Measurements from ENCODE around the gene JOSD1. TPM values are rescaled to one million over a fixed set of nuclear protein-coding genes. Genes with fewer than 3 reads are reported as not detected.

The JOSD1 gene
- total and polyA plus RNA-seq, 4 donors, result 3.4 to 20.6 (median 14.7) TPM

DNA sequence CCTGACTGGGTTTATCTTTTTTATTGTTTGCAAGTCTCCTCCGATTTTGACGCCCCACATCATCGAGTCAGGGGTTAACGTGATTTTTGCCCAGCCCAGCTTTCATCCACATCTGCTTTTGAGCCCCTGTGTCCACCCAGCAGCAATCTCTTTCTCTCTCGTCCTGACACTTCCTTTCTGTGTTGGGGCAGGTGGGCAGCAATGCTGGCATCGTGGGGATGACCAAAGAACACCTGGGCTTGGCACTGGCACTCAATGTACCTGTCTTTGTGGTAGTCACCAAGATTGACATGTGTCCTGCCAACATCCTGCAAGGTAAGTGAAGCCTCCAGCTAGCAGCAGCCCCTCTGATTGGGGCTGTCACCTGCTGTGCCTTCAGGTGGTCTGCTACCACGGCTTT, 20.8 kb upstream of the JOSD1 start (continued):
- TF ChIP-seq, protein P1, sequence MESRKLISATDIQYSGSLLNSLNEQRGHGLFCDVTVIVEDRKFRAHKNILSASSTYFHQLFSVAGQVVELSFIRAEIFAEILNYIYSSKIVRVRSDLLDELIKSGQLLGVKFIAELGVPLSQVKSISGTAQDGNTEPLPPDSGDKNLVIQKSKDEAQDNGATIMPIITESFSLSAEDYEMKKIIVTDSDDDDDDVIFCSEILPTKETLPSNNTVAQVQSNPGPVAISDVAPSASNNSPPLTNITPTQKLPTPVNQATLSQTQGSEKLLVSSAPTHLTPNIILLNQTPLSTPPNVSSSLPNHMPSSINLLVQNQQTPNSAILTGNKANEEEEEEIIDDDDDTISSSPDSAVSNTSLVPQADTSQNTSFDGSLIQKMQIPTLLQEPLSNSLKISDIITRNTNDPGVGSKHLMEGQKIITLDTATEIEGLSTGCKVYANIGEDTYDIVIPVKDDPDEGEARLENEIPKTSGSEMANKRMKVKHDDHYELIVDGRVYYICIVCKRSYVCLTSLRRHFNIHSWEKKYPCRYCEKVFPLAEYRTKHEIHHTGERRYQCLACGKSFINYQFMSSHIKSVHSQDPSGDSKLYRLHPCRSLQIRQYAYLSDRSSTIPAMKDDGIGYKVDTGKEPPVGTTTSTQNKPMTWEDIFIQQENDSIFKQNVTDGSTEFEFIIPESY (IDR thresholded peaks at IDR 0.05), result no peak
- TF ChIP-seq EGR1 (IDR thresholded peaks at IDR 0.05; ENCODE audit: low read depth in 2 of 2) (no peak), HNF4A (conservative IDR thresholded peaks at IDR 0.05) (no peak), SP1 (IDR thresholded peaks at IDR 0.05) (no peak), NR2F2 (IDR thresholded peaks at IDR 0.05) (no peak), FOXA2 (IDR thresholded peaks at IDR 0.05) (no peak), JUND (IDR thresholded peaks at IDR 0.05) (no peak), RXRA (IDR thresholded peaks at IDR 0.05) (no peak)

DNA sequence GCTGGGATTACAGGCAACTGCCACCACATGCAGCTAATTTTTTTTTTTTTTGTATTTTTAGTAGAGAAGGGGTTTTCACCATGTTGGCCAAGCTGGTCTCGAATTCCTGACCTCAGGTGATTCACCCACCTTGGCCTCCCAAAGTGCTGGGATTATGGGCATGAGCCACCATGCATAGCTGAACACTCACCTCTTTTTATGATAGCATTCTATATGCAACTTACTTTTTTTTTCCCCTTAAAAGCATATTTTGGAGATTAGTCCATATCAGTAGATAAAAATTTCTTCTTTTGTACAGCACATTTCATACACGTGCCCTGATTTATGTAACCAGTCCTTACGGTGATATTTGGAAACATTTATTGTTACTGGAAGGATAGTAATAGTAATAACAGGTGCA, 19.6 kb upstream of the JOSD1 start:
- no peak for TF ChIP-seq FOXA2 (IDR thresholded peaks at IDR 0.05)
- no peak for TF ChIP-seq FOXA1 (IDR thresholded peaks at IDR 0.05)
- TF ChIP-seq YY1 (IDR thresholded peaks at IDR 0.05), result no peak
- no peak for TF ChIP-seq HNF4G (IDR thresholded peaks at IDR 0.05)
- TF ChIP-seq, protein P2, sequence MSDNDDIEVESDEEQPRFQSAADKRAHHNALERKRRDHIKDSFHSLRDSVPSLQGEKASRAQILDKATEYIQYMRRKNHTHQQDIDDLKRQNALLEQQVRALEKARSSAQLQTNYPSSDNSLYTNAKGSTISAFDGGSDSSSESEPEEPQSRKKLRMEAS (IDR thresholded peaks at IDR 0.05), result no peak
- TF ChIP-seq, protein P3, sequence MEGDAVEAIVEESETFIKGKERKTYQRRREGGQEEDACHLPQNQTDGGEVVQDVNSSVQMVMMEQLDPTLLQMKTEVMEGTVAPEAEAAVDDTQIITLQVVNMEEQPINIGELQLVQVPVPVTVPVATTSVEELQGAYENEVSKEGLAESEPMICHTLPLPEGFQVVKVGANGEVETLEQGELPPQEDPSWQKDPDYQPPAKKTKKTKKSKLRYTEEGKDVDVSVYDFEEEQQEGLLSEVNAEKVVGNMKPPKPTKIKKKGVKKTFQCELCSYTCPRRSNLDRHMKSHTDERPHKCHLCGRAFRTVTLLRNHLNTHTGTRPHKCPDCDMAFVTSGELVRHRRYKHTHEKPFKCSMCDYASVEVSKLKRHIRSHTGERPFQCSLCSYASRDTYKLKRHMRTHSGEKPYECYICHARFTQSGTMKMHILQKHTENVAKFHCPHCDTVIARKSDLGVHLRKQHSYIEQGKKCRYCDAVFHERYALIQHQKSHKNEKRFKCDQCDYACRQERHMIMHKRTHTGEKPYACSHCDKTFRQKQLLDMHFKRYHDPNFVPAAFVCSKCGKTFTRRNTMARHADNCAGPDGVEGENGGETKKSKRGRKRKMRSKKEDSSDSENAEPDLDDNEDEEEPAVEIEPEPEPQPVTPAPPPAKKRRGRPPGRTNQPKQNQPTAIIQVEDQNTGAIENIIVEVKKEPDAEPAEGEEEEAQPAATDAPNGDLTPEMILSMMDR (IDR thresholded peaks at IDR 0.05; ENCODE audit: low read depth, low read length, missing input control), result no peak
- no peak for TF ChIP-seq SP1 (IDR thresholded peaks at IDR 0.05)
- no peak for TF ChIP-seq EGR1 (IDR thresholded peaks at IDR 0.05; ENCODE audit: low read depth in 2 of 2)
- no peak for TF ChIP-seq HNF4A (conservative IDR thresholded peaks at IDR 0.05)
- TF ChIP-seq NR2F2 (IDR thresholded peaks at IDR 0.05), result no peak
- TF ChIP-seq GABPA (IDR thresholded peaks at IDR 0.05 in 1 of 2, conservative IDR thresholded peaks at IDR 0.05 in 1 of 2), result no peak
- TF ChIP-seq, protein P4, sequence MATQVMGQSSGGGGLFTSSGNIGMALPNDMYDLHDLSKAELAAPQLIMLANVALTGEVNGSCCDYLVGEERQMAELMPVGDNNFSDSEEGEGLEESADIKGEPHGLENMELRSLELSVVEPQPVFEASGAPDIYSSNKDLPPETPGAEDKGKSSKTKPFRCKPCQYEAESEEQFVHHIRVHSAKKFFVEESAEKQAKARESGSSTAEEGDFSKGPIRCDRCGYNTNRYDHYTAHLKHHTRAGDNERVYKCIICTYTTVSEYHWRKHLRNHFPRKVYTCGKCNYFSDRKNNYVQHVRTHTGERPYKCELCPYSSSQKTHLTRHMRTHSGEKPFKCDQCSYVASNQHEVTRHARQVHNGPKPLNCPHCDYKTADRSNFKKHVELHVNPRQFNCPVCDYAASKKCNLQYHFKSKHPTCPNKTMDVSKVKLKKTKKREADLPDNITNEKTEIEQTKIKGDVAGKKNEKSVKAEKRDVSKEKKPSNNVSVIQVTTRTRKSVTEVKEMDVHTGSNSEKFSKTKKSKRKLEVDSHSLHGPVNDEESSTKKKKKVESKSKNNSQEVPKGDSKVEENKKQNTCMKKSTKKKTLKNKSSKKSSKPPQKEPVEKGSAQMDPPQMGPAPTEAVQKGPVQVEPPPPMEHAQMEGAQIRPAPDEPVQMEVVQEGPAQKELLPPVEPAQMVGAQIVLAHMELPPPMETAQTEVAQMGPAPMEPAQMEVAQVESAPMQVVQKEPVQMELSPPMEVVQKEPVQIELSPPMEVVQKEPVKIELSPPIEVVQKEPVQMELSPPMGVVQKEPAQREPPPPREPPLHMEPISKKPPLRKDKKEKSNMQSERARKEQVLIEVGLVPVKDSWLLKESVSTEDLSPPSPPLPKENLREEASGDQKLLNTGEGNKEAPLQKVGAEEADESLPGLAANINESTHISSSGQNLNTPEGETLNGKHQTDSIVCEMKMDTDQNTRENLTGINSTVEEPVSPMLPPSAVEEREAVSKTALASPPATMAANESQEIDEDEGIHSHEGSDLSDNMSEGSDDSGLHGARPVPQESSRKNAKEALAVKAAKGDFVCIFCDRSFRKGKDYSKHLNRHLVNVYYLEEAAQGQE (IDR thresholded peaks at IDR 0.05), result no peak
- no peak for TF ChIP-seq TAF1 (conservative IDR thresholded peaks at IDR 0.05)
- TF ChIP-seq, protein P1 (IDR thresholded peaks at IDR 0.05), result no peak
- TF ChIP-seq RXRA (IDR thresholded peaks at IDR 0.05), result no peak
- TF ChIP-seq RAD21 (IDR thresholded peaks at IDR 0.05), result no peak
- no peak for TF ChIP-seq JUND (IDR thresholded peaks at IDR 0.05)
- TF ChIP-seq, protein P5, sequence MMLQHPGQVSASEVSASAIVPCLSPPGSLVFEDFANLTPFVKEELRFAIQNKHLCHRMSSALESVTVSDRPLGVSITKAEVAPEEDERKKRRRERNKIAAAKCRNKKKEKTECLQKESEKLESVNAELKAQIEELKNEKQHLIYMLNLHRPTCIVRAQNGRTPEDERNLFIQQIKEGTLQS (IDR thresholded peaks at IDR 0.05), result no peak
- no peaks in the 10 kb centered on the region for H3K4me1 ChIP-seq (ENCODE audit: control insufficient read depth in 4 of 4, insufficient read depth in 4 of 4, low read length in 3 of 4)
- no peaks in the 10 kb centered on the region for H3K9me3 ChIP-seq (ENCODE audit: control insufficient read depth in 4 of 4, low read length in 3 of 4)
- 98% methylated on average over 3 of the region's 3 CpGs for WGBS
- no peak overlapping the region for H3K4me3 ChIP-seq (ENCODE audit: low read depth in 1 of 3, low read length in 3 of 3)
- no peak overlapping the region for H3K27ac ChIP-seq (ENCODE audit: low read depth in 1 of 2, low read length in 2 of 2)
- H3K9ac ChIP-seq (ENCODE audit: low read depth in 1 of 2, low read length in 2 of 2), result no peak overlapping the region
- H3K36me3 ChIP-seq (ENCODE audit: control insufficient read depth in 4 of 4, insufficient read depth in 3 of 4, low read depth in 1 of 4, low read length in 3 of 4), result peaks cover 12 to 68% (median 52%) of the 10 kb centered on the region in 4 donors
- no peak for DNase-seq (ENCODE audit: low spot score)
- H3K27me3 ChIP-seq (ENCODE audit: control insufficient read depth in 4 of 4, insufficient read depth in 4 of 4, low read length in 3 of 4), result no peaks in the 10 kb centered on the region

Data from liver (tissue), 9 donors.